ENCODE measurements around the gene DLL1.

Gene DLL1

GRCh38 chr6:170256641-170257040 lies 34.2 kb downstream of the DLL1 start:
- Histone ChIP-seq H3K9me3 (ENCODE audit: control extremely low read depth in 1 of 5, control insufficient read depth in 4 of 5, insufficient read depth in 2 of 5, low read depth in 1 of 5, low read length in 4 of 5) (no peaks in the 10 kb centered on the region), H3K27me3 (replicated peaks in 2 of 5; ENCODE audit: control insufficient read depth in 4 of 5, insufficient read depth in 5 of 5, low read length in 4 of 5) (peaks cover 0 to 2% (median 0%) of the 10 kb centered on the region in 5 experiments), H3K4me1 (ENCODE audit: control extremely low read depth in 1 of 4, control insufficient read depth in 4 of 4, insufficient read depth in 4 of 4, low read length in 3 of 4) (no peaks in the 10 kb centered on the region), H3K27ac (ENCODE audit: insufficient read depth in 1 of 2, low read depth in 1 of 2, low read length in 2 of 2, poor library complexity in 1 of 2, severe bottlenecking in 2 of 2) (no peak overlapping the region), H3K36me3 (ENCODE audit: control insufficient read depth in 4 of 4, insufficient read depth in 4 of 4, low read length in 3 of 4) (no peaks in the 10 kb centered on the region), H3K4me3 (ENCODE audit: control insufficient read depth in 1 of 7, extremely low read depth in 1 of 7, insufficient read depth in 4 of 7, low read depth in 2 of 7, low read length in 6 of 7) (no peak overlapping the region)
- WGBS (ENCODE audit: insufficient coverage): 84% methylated on average over 19 of the region's 21 CpGs
- ChIA-PET CTCF (interaction anchor here (0.7 kb wide), 1 partner anchor 18 kb away, joined by 3 read pairs; no protein-coding TSS in a partner anchor), POLR2A (no interaction called here)
- no peak for DNase-seq

GRCh38 chr6:170255426-170256125 lies 35.3 kb downstream of the DLL1 start:
- 92% methylated on average over 16 of the region's 32 CpGs for WGBS (ENCODE audit: insufficient coverage)
- CTCF ChIA-PET: no interaction called here

GRCh38 chr6:170254315-170255213 lies 36.3 kb downstream of the DLL1 start:
- ChIA-PET CTCF (no interaction called here), POLR2A (interaction anchor here (0.5 kb wide), 1 partner anchor 13 kb away, joined by 3 read pairs; no protein-coding TSS in a partner anchor)
- no peaks in the 10 kb centered on the region for H3K36me3 ChIP-seq (ENCODE audit: control insufficient read depth in 4 of 4, insufficient read depth in 4 of 4, low read length in 3 of 4)
- H3K4me3 ChIP-seq (ENCODE audit: control insufficient read depth in 1 of 7, extremely low read depth in 1 of 7, insufficient read depth in 4 of 7, low read depth in 2 of 7, low read length in 6 of 7): no peak overlapping the region
- H3K9me3 ChIP-seq (ENCODE audit: control extremely low read depth in 1 of 5, control insufficient read depth in 4 of 5, insufficient read depth in 2 of 5, low read depth in 1 of 5, low read length in 4 of 5): no peaks in the 10 kb centered on the region
- H3K27me3 ChIP-seq (replicated peaks in 2 of 5; ENCODE audit: control insufficient read depth in 4 of 5, insufficient read depth in 5 of 5, low read length in 4 of 5): peaks cover 0 to 2% (median 0%) of the 10 kb centered on the region in 5 experiments
- H3K4me1 ChIP-seq (ENCODE audit: control extremely low read depth in 1 of 4, control insufficient read depth in 4 of 4, insufficient read depth in 4 of 4, low read length in 3 of 4): no peaks in the 10 kb centered on the region
- H3K27ac ChIP-seq (ENCODE audit: insufficient read depth in 1 of 2, low read depth in 1 of 2, low read length in 2 of 2, poor library complexity in 1 of 2, severe bottlenecking in 2 of 2): no peak overlapping the region
- no peak for DNase-seq
- 98% methylated on average over 12 of the region's 14 CpGs for WGBS (ENCODE audit: insufficient coverage)

More at GRCh38 chr6:170255426-170256125, 35.3 kb downstream of the DLL1 start:
- Histone ChIP-seq H3K36me3 (ENCODE audit: control insufficient read depth in 4 of 4, insufficient read depth in 4 of 4, low read length in 3 of 4) (no peaks in the 10 kb centered on the region), H3K27me3 (replicated peaks in 2 of 5; ENCODE audit: control insufficient read depth in 4 of 5, insufficient read depth in 5 of 5, low read length in 4 of 5) (peaks cover 0 to 2% (median 0%) of the 10 kb centered on the region in 5 experiments), H3K9me3 (ENCODE audit: control extremely low read depth in 1 of 5, control insufficient read depth in 4 of 5, insufficient read depth in 2 of 5, low read depth in 1 of 5, low read length in 4 of 5) (no peaks in the 10 kb centered on the region), H3K4me3 (ENCODE audit: control insufficient read depth in 1 of 7, extremely low read depth in 1 of 7, insufficient read depth in 4 of 7, low read depth in 2 of 7, low read length in 6 of 7) (no peak overlapping the region), H3K27ac (ENCODE audit: insufficient read depth in 1 of 2, low read depth in 1 of 2, low read length in 2 of 2, poor library complexity in 1 of 2, severe bottlenecking in 2 of 2) (no peak overlapping the region), H3K4me1 (ENCODE audit: control extremely low read depth in 1 of 4, control insufficient read depth in 4 of 4, insufficient read depth in 4 of 4, low read length in 3 of 4) (no peaks in the 10 kb centered on the region)
- no peak for DNase-seq
- POLR2A ChIA-PET: interaction anchor here (0.5 kb wide), 1 partner anchor 14 kb away, joined by 3 read pairs; no protein-coding TSS in a partner anchor

GRCh38 chr6:170253910-170254269 lies 37.0 kb downstream of the DLL1 start:
- H3K4me1 ChIP-seq (ENCODE audit: control extremely low read depth in 1 of 4, control insufficient read depth in 4 of 4, insufficient read depth in 4 of 4, low read length in 3 of 4): no peaks in the 10 kb centered on the region
- no peak overlapping the region for H3K27ac ChIP-seq (ENCODE audit: insufficient read depth in 1 of 2, low read depth in 1 of 2, low read length in 2 of 2, poor library complexity in 1 of 2, severe bottlenecking in 2 of 2)
- no peak for DNase-seq
- CTCF ChIA-PET: no interaction called here
- H3K4me3 ChIP-seq (ENCODE audit: control insufficient read depth in 1 of 7, extremely low read depth in 1 of 7, insufficient read depth in 4 of 7, low read depth in 2 of 7, low read length in 6 of 7): no peak overlapping the region
- H3K27me3 ChIP-seq (replicated peaks in 2 of 5; ENCODE audit: control insufficient read depth in 4 of 5, insufficient read depth in 5 of 5, low read length in 4 of 5): peaks cover 0 to 2% (median 0%) of the 10 kb centered on the region in 5 experiments
- H3K9me3 ChIP-seq (ENCODE audit: control extremely low read depth in 1 of 5, control insufficient read depth in 4 of 5, insufficient read depth in 2 of 5, low read depth in 1 of 5, low read length in 4 of 5): no peaks in the 10 kb centered on the region
- POLR2A ChIA-PET: no interaction called here
- WGBS (ENCODE audit: insufficient coverage): 92% methylated on average over 6 of the region's 9 CpGs
- no peaks in the 10 kb centered on the region for H3K36me3 ChIP-seq (ENCODE audit: control insufficient read depth in 4 of 4, insufficient read depth in 4 of 4, low read length in 3 of 4)

GRCh38 chr6:170253226-170253909 lies 37.5 kb downstream of the DLL1 start:
- Histone ChIP-seq H3K27ac (ENCODE audit: insufficient read depth in 1 of 2, low read depth in 1 of 2, low read length in 2 of 2, poor library complexity in 1 of 2, severe bottlenecking in 2 of 2) (no peak overlapping the region), H3K4me1 (ENCODE audit: control extremely low read depth in 1 of 4, control insufficient read depth in 4 of 4, insufficient read depth in 4 of 4, low read length in 3 of 4) (no peaks in the 10 kb centered on the region), H3K9me3 (ENCODE audit: control extremely low read depth in 1 of 5, control insufficient read depth in 4 of 5, insufficient read depth in 2 of 5, low read depth in 1 of 5, low read length in 4 of 5) (no peaks in the 10 kb centered on the region), H3K27me3 (replicated peaks in 2 of 5; ENCODE audit: control insufficient read depth in 4 of 5, insufficient read depth in 5 of 5, low read length in 4 of 5) (peaks cover 0 to 4% (median 2%) of the 10 kb centered on the region in 5 experiments), H3K36me3 (ENCODE audit: control insufficient read depth in 4 of 4, insufficient read depth in 4 of 4, low read length in 3 of 4) (no peaks in the 10 kb centered on the region), H3K4me3 (ENCODE audit: control insufficient read depth in 1 of 7, extremely low read depth in 1 of 7, insufficient read depth in 4 of 7, low read depth in 2 of 7, low read length in 6 of 7) (no peak overlapping the region)
- DNase-seq: no peak
- ChIA-PET POLR2A (no interaction called here), CTCF (interaction anchor here (1.8 kb wide), 1 partner anchor 9 kb away, joined by 6 read pairs; no protein-coding TSS in a partner anchor)
- 91% methylated on average over 27 of the region's 30 CpGs for WGBS (ENCODE audit: insufficient coverage)

- H3K27me3 ChIP-seq (replicated peaks in 2 of 5; ENCODE audit: control insufficient read depth in 4 of 5, insufficient read depth in 5 of 5, low read length in 4 of 5): peaks cover 0 to 10% (median 5%) of the 10 kb centered on the region in 5 experiments
- DNase-seq: no peak
- H3K36me3 ChIP-seq (ENCODE audit: control insufficient read depth in 4 of 4, insufficient read depth in 4 of 4, low read length in 3 of 4): no peaks in the 10 kb centered on the region
- WGBS (ENCODE audit: insufficient coverage): 90% methylated on average over 33 of the region's 41 CpGs
- ChIA-PET POLR2A (no interaction called here), CTCF (interaction anchor here (1.2 to 1.8 kb wide), 3 partner anchors 11 to 19 kb away, joined by 3 to 6 read pairs (median 4); no protein-coding TSS in a partner anchor)
- no peak overlapping the region for H3K4me3 ChIP-seq (ENCODE audit: control insufficient read depth in 1 of 7, extremely low read depth in 1 of 7, insufficient read depth in 4 of 7, low read depth in 2 of 7, low read length in 6 of 7)
- no peak overlapping the region for H3K27ac ChIP-seq (ENCODE audit: insufficient read depth in 1 of 2, low read depth in 1 of 2, low read length in 2 of 2, poor library complexity in 1 of 2, severe bottlenecking in 2 of 2)
- H3K9me3 ChIP-seq (ENCODE audit: control extremely low read depth in 1 of 5, control insufficient read depth in 4 of 5, insufficient read depth in 2 of 5, low read depth in 1 of 5, low read length in 4 of 5): no peaks in the 10 kb centered on the region
- H3K4me1 ChIP-seq (ENCODE audit: control extremely low read depth in 1 of 4, control insufficient read depth in 4 of 4, insufficient read depth in 4 of 4, low read length in 3 of 4): no peaks in the 10 kb centered on the region
These were observed 38.9 kb downstream of the DLL1 start for GRCh38 chr6:170251776-170252571.
